OCI-LY1 (cell line): Measurements from ENCODE around the gene EIF2D.

Source experiments
- EZH2 ChIP-seq: fragments of 200-600 bp; sonication (generic), shearing (Covaris generic); IDR thresholded peaks from 2 replicates; pipeline ENCODE4 v1.8.0; 2017; ENCODE audit warnings: borderline replicate concordance, mixed run types, mild to moderate bottlenecking, antibody characterized with exemption, low read length, moderate library complexity, mixed read lengths
- TF ChIP-seq, protein P1 (sequence below): fragments of 200-600 bp; sonication (generic), shearing (Covaris generic); IDR thresholded peaks from 2 replicates; pipeline ENCODE4 v1.5.1; 2017; ENCODE audit warnings: mild to moderate bottlenecking, antibody characterized with exemption, low read length, moderate library complexity, mixed read lengths

- TF ChIP-seq, protein P1, sequence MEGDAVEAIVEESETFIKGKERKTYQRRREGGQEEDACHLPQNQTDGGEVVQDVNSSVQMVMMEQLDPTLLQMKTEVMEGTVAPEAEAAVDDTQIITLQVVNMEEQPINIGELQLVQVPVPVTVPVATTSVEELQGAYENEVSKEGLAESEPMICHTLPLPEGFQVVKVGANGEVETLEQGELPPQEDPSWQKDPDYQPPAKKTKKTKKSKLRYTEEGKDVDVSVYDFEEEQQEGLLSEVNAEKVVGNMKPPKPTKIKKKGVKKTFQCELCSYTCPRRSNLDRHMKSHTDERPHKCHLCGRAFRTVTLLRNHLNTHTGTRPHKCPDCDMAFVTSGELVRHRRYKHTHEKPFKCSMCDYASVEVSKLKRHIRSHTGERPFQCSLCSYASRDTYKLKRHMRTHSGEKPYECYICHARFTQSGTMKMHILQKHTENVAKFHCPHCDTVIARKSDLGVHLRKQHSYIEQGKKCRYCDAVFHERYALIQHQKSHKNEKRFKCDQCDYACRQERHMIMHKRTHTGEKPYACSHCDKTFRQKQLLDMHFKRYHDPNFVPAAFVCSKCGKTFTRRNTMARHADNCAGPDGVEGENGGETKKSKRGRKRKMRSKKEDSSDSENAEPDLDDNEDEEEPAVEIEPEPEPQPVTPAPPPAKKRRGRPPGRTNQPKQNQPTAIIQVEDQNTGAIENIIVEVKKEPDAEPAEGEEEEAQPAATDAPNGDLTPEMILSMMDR, result peak; percentile 91
- TF ChIP-seq EZH2, result no peak
These were observed 22.3 kb upstream of the EIF2D start for GRCh38 chr1:206634365-206635079.
